ENCODE data around the gene MYO3B.

MYO3B gene

GRCh38 chr2:170521299-170521698 lies 343.4 kb downstream of the MYO3B start:
- TF ChIP-seq FOXP2 (optimal IDR thresholded peaks at IDR 0.05; ENCODE audit: control extremely low read depth, extremely low read length, insufficient read depth), result no peak
- no peak for TF ChIP-seq POLR2AphosphoS5 (IDR thresholded peaks at IDR 0.05; ENCODE audit: borderline replicate concordance, low read depth, low read length)
- no peak for TF ChIP-seq EZH2 (IDR thresholded peaks at IDR 0.05)
- no peaks in the 10 kb centered on the region for H3K36me3 ChIP-seq (ENCODE audit: insufficient read depth, low read length)

GRCh38 chr2:170523506-170523905 lies 345.6 kb downstream of the MYO3B start:
- Histone ChIP-seq H3K36me3 (ENCODE audit: insufficient read depth, low read length) (no peaks in the 10 kb centered on the region), H3K9me3 (ENCODE audit: low read depth, low read length) (no peaks in the 10 kb centered on the region), H3K4me3 (no peak overlapping the region), H3K9ac (ENCODE audit: insufficient read length) (no peak overlapping the region), H3K27ac (no peak overlapping the region)
- DNase-seq (ENCODE audit: low read depth, low spot score), result no peak
- TF ChIP-seq POLR2AphosphoS5 (IDR thresholded peaks at IDR 0.05; ENCODE audit: borderline replicate concordance, low read depth, low read length) (no peak), FOXP2 (optimal IDR thresholded peaks at IDR 0.05; ENCODE audit: control extremely low read depth, extremely low read length, insufficient read depth) (no peak), EZH2 (IDR thresholded peaks at IDR 0.05) (no peak)

More at GRCh38 chr2:170521299-170521698, 343.4 kb downstream of the MYO3B start:
- H3K27ac ChIP-seq, result no peak overlapping the region
- no peak overlapping the region for H3K4me3 ChIP-seq
- DNase-seq (ENCODE audit: low read depth, low spot score), result no peak
- H3K9me3 ChIP-seq (ENCODE audit: low read depth, low read length), result no peaks in the 10 kb centered on the region
- H3K9ac ChIP-seq (ENCODE audit: insufficient read length), result no peak overlapping the region

- H3K9ac ChIP-seq (ENCODE audit: insufficient read length), result no peak overlapping the region
- H3K27ac ChIP-seq, result no peak overlapping the region
- no peak for DNase-seq (ENCODE audit: low read depth, low spot score)
- H3K36me3 ChIP-seq (ENCODE audit: insufficient read depth, low read length), result no peaks in the 10 kb centered on the region
- no peaks in the 10 kb centered on the region for H3K9me3 ChIP-seq (ENCODE audit: low read depth, low read length)
- TF ChIP-seq EZH2 (IDR thresholded peaks at IDR 0.05) (no peak), POLR2AphosphoS5 (IDR thresholded peaks at IDR 0.05; ENCODE audit: borderline replicate concordance, low read depth, low read length) (no peak)
- H3K4me3 ChIP-seq, result no peak overlapping the region
These were observed 347.1 kb downstream of the MYO3B start for GRCh38 chr2:170524828-170525565.

- Histone ChIP-seq H3K27ac (no peak overlapping the region), H3K36me3 (ENCODE audit: insufficient read depth, low read length) (no peaks in the 10 kb centered on the region), H3K9ac (ENCODE audit: insufficient read length) (no peak overlapping the region), H3K9me3 (ENCODE audit: low read depth, low read length) (no peaks in the 10 kb centered on the region), H3K4me3 (no peak overlapping the region)
- TF ChIP-seq POLR2AphosphoS5 (IDR thresholded peaks at IDR 0.05; ENCODE audit: borderline replicate concordance, low read depth, low read length), result no peak
- no peak for DNase-seq (ENCODE audit: low read depth, low spot score)
These were observed 347.6 kb downstream of the MYO3B start for GRCh38 chr2:170525566-170525900.

- TF ChIP-seq POLR2AphosphoS5 (IDR thresholded peaks at IDR 0.05; ENCODE audit: borderline replicate concordance, low read depth, low read length) (no peak), EZH2 (IDR thresholded peaks at IDR 0.05) (no peak), FOXP2 (optimal IDR thresholded peaks at IDR 0.05; ENCODE audit: control extremely low read depth, extremely low read length, insufficient read depth) (no peak)
- Histone ChIP-seq H3K9ac (ENCODE audit: insufficient read length) (no peak overlapping the region), H3K36me3 (ENCODE audit: insufficient read depth, low read length) (no peaks in the 10 kb centered on the region), H3K9me3 (ENCODE audit: low read depth, low read length) (no peaks in the 10 kb centered on the region), H3K4me3 (no peak overlapping the region), H3K27ac (no peak overlapping the region)
- no peak for DNase-seq (ENCODE audit: low read depth, low spot score)
These were observed 352.4 kb downstream of the MYO3B start for GRCh38 chr2:170530284-170530745.

GRCh38 chr2:170530803-170531564 lies 353.0 kb downstream of the MYO3B start:
- Histone ChIP-seq H3K9ac (ENCODE audit: insufficient read length) (no peak overlapping the region), H3K27ac (no peak overlapping the region), H3K36me3 (ENCODE audit: insufficient read depth, low read length) (no peaks in the 10 kb centered on the region), H3K9me3 (ENCODE audit: low read depth, low read length) (no peaks in the 10 kb centered on the region), H3K4me3 (no peak overlapping the region)
- DNase-seq (ENCODE audit: low read depth, low spot score), result no peak
- TF ChIP-seq POLR2AphosphoS5 (IDR thresholded peaks at IDR 0.05; ENCODE audit: borderline replicate concordance, low read depth, low read length), result no peak
- TF ChIP-seq EZH2 (IDR thresholded peaks at IDR 0.05), result no peak
- TF ChIP-seq FOXP2 (optimal IDR thresholded peaks at IDR 0.05; ENCODE audit: control extremely low read depth, extremely low read length, insufficient read depth), result no peak

GRCh38 chr2:170531876-170532275 lies 353.9 kb downstream of the MYO3B start:
- H3K27ac ChIP-seq, result no peak overlapping the region
- no peaks in the 10 kb centered on the region for H3K36me3 ChIP-seq (ENCODE audit: insufficient read depth, low read length)
- TF ChIP-seq EZH2 (IDR thresholded peaks at IDR 0.05) (no peak), POLR2AphosphoS5 (IDR thresholded peaks at IDR 0.05; ENCODE audit: borderline replicate concordance, low read depth, low read length) (no peak), FOXP2 (optimal IDR thresholded peaks at IDR 0.05; ENCODE audit: control extremely low read depth, extremely low read length, insufficient read depth) (no peak)
- no peak for DNase-seq (ENCODE audit: low read depth, low spot score)
- H3K4me3 ChIP-seq, result no peak overlapping the region
- no peak overlapping the region for H3K9ac ChIP-seq (ENCODE audit: insufficient read length)
- no peaks in the 10 kb centered on the region for H3K9me3 ChIP-seq (ENCODE audit: low read depth, low read length)

GRCh38 chr2:170533156-170533555 lies 355.2 kb downstream of the MYO3B start:
- no peaks in the 10 kb centered on the region for H3K36me3 ChIP-seq (ENCODE audit: insufficient read depth, low read length)
- no peak overlapping the region for H3K27ac ChIP-seq
- no peak overlapping the region for H3K4me3 ChIP-seq
- TF ChIP-seq EZH2 (IDR thresholded peaks at IDR 0.05) (no peak), FOXP2 (optimal IDR thresholded peaks at IDR 0.05; ENCODE audit: control extremely low read depth, extremely low read length, insufficient read depth) (no peak), POLR2AphosphoS5 (IDR thresholded peaks at IDR 0.05; ENCODE audit: borderline replicate concordance, low read depth, low read length) (no peak)
- no peak overlapping the region for H3K9ac ChIP-seq (ENCODE audit: insufficient read length)
- no peaks in the 10 kb centered on the region for H3K9me3 ChIP-seq (ENCODE audit: low read depth, low read length)
- DNase-seq (ENCODE audit: low read depth, low spot score), result no peak
